Activated CD4-positive, alpha-beta T cell treated with anti-CD3 and anti-CD28 coated beads for 4 hours (primary cell): ENCODE results near the gene GIGYF1.
"Not testable (repeated sequence)": the region's sequence is repeated elsewhere in the genome, so short reads cannot be mapped to it uniquely, and the experiment has no call there.

ENCODE experiments used
- DNase-seq, 2 donors: peaks; one replicate each; pipeline ENCODE4 v3.0.0-alpha.2; 2020

GIGYF1 gene

GRCh38 chr7:100671353-100672327 is 22.4 kb downstream of the GIGYF1 start:
- no peak for DNase-seq

- DNase-seq = no peak
These were observed 24.0 kb downstream of the GIGYF1 start for GRCh38 chr7:100670074-100670473.

- DNase-seq = not testable (repeated sequence)
These were observed 24.9 kb downstream of the GIGYF1 start for GRCh38 chr7:100669106-100669505.

GRCh38 chr7:100668069-100668449 is 26.0 kb downstream of the GIGYF1 start:
- no peak for DNase-seq

GRCh38 chr7:100667331-100668068 is 26.6 kb downstream of the GIGYF1 start:
- no peak for DNase-seq

GRCh38 chr7:100665168-100665726 is 28.8 kb downstream of the GIGYF1 start:
- DNase-seq = no peak

- DNase-seq = not testable (repeated sequence)
These were observed 31.8 kb downstream of the GIGYF1 start for GRCh38 chr7:100662194-100662776.

GRCh38 chr7:100655908-100656674 is 38.0 kb downstream of the GIGYF1 start, which contains the start of gene ACTL6B:
ACTL6B (minus strand) TSS chr7:100656448; CDS start chr7:100656354, 94 bp downstream.
- peak in 1 of 2 donors; percentile 11 for DNase-seq

- no peak for DNase-seq
These were observed 38.9 kb downstream of the GIGYF1 start for GRCh38 chr7:100654908-100655831.

GRCh38 chr7:100649826-100650565 is 44.1 kb downstream of the GIGYF1 start:
- DNase-seq = no peak

- no peak for DNase-seq
These were observed 51.5 kb downstream of the GIGYF1 start for GRCh38 chr7:100642534-100642907.

GRCh38 chr7:100641860-100642533 is 52.1 kb downstream of the GIGYF1 start:
- no peak for DNase-seq

- no peak for DNase-seq
These were observed 52.6 kb downstream of the GIGYF1 start, which contains the start of gene TFR2 for GRCh38 chr7:100641463-100641859. TFR2 (minus strand) TSS chr7:100641552; CDS start chr7:100641509, 43 bp downstream.

GRCh38 chr7:100640517-100641440 is 53.3 kb downstream of the GIGYF1 start:
- DNase-seq = no peak

- DNase-seq = no peak
These were observed 54.0 kb downstream of the GIGYF1 start for GRCh38 chr7:100639995-100640516.

- peak; percentile 47 to 59 for DNase-seq
These were observed 60.9 kb downstream of the GIGYF1 start for GRCh38 chr7:100632951-100633717.

GRCh38 chr7:100630066-100630465 is 64.0 kb downstream of the GIGYF1 start:
- no peak for DNase-seq
